B cell (primary cell): ENCODE data around the gene NELL1.
"Not testable (repeated sequence)": the region's sequence is repeated elsewhere in the genome, so short reads cannot be mapped to it uniquely, and the experiment has no call there.

Source experiments
- EZH2 ChIP-seq: IDR thresholded peaks from 2 replicates; pipeline ENCODE4 v1.6.1; 2012; ENCODE audit warnings: borderline replicate concordance, low read depth, mild to moderate bottlenecking, moderate library complexity, low read length; ENCODE audit not compliant: insufficient read depth, poor library complexity, severe bottlenecking
- TF ChIP-seq, protein P1 (sequence below): fragments of 200-600 bp; IDR thresholded peaks from one replicate; pipeline ENCODE4 v1.8.0; 2022; ENCODE audit warnings: antibody characterized with exemption, mild to moderate bottlenecking

DNA sequence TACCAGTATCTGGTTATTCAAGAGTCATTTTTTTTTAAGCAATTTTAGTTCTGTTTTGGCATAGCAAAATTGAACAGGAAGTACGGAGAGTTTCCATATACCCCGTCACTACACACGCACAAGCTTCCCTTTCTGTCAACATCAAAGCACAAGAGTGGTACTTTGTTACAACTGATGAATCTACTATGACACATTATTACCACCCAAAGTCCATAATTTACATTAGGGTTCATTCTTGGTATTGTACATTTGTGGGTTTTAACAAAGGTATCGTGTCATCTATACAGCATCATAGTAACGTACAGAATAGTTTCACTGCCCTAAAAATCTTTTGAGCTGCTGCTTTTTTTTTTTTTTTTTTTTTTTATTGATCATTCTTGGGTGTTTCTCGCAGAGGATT is 192.9 kb downstream of the NELL1 start:
- TF ChIP-seq, protein P1, sequence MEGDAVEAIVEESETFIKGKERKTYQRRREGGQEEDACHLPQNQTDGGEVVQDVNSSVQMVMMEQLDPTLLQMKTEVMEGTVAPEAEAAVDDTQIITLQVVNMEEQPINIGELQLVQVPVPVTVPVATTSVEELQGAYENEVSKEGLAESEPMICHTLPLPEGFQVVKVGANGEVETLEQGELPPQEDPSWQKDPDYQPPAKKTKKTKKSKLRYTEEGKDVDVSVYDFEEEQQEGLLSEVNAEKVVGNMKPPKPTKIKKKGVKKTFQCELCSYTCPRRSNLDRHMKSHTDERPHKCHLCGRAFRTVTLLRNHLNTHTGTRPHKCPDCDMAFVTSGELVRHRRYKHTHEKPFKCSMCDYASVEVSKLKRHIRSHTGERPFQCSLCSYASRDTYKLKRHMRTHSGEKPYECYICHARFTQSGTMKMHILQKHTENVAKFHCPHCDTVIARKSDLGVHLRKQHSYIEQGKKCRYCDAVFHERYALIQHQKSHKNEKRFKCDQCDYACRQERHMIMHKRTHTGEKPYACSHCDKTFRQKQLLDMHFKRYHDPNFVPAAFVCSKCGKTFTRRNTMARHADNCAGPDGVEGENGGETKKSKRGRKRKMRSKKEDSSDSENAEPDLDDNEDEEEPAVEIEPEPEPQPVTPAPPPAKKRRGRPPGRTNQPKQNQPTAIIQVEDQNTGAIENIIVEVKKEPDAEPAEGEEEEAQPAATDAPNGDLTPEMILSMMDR, result not testable (repeated sequence)
- not testable (repeated sequence) for TF ChIP-seq EZH2
